GM20431 (cell line): ENCODE measurements around the gene GRIK4.
"Not testable (repeated sequence)": the region's sequence is repeated elsewhere in the genome, so short reads cannot be mapped to it uniquely, and the experiment has no call there.

Experiments
- in situ Hi-C: fragments of 300-500 bp; cut with MseI, MboI; formaldehyde crosslinking; loops from one replicate; pipeline ENCODE4 v1.15.0; 2020; ENCODE audit warnings: low sequenced_read_pairs; ENCODE audit not compliant: unreplicated experiment

Gene GRIK4

DNA sequence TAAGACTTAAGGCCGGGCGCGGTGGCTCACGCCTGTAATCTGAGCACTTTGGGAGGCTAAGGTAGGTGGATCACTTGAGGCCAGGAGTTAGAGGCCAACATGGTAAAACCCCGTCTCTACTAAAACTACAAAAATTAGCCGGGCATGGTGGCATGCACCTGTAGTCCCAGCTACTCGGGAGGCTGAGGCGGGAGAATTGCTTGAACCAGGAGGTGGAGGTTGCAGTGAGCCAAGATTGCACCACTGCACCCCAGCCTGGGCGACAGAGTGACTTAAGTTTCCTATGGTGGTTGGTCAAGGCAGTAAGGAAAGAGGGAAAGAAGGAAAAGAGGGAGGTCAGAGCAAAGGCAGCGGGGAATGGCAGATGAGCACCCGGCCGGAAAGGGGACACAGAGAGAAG is 113.4 kb downstream of the GRIK4 start:
- in situ Hi-C loops: not testable (repeated sequence)

DNA sequence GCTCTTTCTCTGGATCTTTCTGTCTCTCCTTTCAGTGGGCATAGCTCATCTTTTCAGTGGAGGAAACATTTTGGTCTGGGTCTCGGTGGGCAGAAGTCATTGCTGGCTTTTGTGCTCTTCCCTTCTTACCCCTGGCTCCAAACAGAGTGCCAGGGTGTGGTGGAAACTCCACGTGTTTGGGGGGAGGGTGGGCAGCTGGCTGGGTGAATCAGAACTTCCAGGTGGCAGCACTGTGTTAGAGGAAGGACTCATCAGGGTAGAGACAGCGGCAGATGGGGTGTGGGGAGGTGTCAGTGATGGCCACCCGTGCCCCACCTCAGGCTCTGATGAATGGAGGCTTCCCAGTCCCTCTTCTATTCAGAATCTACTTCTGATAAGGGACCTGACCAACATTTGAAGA is 114.0 kb downstream of the GRIK4 start:
- in situ Hi-C loops: no loop called here

DNA sequence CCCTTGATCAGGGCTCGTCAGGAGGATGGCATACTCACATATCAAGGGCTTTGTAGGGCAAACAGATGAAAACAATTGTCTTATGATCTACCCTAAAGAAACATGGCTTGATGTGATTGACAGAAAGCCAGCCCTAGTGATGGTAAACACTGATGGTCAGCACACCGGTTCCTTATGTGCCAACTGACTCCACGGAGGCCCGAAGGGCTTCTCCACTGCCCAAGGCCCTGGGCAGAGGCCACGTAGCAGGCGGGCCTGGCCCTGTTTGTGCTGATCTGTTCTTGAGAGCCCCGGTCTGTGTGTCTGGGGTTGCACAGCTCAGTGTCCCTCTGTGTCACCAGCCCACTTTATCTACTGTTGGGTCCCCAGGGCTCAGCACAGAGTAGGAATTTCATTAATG is 115.2 kb downstream of the GRIK4 start:
- in situ Hi-C loops: no loop called here

DNA sequence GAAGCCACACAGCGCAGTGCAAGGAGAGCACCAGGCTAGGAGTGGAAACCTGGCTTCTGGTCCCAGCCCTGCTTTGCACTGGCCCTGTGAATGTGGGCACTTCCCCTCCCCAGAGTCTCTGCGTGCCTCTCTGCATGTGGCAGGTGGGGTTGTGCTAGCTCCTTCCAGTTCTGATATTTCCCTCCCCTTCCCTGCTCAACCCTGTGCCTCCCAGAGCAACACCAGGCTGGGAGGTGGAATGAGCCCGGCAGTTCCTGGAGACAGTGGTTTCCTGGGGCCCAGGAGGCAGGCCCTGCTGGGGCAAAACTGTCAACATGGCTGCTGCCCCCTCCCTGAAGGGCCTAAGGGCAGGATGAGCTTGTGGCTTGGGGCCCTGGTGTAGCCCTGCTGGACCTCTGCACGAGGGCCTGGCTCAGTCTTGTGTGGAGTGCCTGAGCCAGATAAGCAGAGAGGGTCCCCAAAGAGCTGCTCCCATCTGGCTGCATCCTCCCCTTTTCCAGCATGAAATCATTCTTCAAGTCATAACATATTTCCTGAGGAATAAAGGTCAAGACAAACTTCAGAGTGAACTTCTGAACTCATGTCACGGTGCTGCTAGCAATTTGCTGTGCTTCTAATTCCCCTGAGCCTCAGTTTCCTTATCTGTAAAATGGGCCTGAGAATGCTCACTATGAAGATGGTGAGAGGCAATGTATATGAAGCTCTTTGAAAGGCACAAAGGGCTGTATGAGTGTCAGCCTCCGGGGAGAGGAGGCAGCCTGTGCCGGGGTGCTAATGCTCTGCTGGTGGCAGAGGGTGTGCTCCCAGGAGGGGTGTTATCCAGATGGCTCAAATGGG is 116.0 kb downstream of the GRIK4 start:
- in situ Hi-C loops: no loop called here

DNA sequence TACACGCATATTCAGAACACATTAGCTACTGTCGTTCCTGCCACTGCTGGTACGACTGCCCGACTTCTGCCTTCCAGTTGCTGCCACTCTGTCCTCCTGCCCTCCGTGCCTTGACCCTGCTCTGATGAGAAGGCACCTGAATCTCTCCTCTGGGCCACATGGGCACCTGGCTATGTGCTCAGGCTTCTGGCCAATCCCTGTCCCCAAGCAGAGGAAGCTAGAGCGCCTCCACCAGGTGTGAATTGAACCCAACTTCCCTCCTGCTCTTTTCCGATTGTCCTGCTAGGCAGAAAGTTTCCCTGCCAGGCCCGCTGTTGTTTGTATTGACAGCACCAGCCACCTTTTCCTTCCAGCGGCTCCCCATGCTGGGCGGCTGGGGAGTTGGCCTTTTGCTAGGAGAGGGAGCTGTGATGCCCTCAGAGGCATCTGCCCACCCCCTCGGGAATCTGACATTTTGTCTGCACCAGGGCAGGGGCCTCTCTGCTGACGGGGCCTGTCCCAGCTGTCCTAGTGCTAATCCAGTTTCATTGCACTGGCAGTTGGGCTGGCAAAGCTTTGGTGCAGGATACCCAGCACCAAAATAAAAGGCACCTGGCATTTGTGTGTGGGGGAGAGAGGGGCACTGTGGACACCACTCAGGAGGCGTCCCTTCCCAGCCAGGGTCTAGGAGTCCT is 118.0 kb downstream of the GRIK4 start:
- in situ Hi-C loops: no loop called here

DNA sequence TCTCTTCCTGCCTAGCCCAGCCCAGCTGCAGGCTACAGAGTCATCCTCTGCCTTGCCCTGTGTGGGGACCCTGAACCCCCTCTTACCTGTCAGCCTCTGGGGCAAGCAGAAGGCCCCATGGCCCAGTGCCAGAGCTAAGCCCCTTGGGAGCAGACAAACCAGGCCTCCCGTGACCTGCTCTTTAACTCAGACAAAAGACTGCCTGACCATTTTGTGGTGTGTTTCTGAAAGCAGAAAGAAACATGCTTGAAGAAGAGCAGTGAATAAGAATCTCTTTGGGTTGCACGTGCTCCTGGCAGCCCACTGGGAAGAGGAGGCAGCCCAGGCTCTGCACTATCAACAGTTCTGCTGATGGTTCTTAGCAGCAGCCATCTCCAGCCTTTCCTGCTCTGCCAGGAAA is 118.6 kb downstream of the GRIK4 start:
- in situ Hi-C loops: no loop called here

DNA sequence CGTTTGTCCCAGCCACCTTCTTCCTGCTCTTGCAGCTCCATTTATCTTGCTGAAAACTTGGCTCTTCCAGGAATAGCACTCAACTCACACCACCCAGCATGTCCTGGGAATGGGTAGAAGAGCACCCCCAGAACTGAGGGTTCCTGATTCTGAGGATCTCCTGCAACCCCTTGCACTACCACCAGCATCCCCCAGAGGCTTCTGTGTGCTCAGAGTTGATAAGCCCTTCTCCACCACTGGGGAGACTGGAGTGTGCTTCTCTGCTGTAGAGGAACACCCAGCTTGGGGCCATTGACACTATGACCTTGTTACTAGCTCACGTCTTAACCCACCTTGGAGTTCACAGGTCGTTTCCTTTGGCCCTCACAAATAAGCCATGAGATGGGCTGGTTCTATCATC is 121.0 kb downstream of the GRIK4 start:
- in situ Hi-C loops: no loop called here

DNA sequence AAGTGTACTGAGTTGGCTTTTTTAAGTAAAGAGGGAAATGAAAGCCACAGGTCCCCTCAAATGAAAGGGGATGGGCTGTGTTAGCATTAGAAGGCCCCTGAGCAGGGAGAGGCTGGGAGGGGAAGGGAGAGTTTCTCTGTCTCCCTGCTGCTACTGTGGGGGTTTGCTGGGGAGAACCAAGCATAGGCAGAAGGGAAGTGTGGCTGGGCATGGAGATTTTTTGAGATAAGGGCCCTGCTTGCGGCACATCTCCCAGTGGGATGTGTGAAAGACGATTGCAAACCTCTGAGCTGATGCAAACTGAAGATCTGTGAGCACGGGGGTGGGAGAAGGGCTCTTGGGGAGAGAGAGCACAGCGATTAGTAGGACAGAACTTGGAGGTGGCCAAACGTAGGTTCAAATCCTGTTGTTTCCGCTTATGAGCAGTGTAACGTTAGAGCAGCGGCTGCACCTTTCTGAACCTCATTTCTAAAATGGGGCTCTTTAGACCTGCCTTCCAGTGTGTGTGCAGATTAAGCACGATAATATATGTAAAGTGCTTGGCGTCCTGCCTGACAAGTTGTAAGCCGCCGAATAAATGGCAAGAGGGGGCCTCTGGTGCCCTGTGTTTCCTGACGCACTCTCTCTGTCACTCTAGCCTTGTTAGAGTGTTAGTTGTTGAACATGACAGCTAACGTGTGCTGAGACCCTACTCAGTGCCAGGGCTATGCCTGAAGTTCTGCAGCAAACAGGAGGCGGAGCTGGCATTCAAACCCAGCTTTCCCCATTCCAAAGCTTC is 122.3 kb downstream of the GRIK4 start:
- in situ Hi-C loops: no loop called here

DNA sequence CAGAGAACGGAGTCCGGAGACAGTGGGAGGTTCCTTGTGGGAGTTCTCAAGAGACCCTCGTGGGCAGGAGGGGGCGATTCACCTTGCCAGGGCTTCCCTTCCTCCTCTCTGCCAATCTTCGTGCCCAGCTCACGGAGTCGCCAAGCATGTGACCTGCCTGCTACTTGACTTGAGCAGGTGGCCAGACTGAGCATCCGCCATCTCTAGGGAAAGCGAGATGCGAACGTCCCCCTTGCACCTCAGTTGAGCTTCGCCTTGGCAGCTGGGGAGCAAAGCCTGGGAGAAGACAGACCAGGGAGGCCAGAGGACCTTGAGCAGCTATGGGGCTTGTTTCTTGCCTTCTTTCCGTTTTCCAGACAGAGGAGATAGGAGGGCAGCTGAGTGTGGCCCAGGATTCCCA is 123.2 kb downstream of the GRIK4 start:
- in situ Hi-C loops: no loop called here

DNA sequence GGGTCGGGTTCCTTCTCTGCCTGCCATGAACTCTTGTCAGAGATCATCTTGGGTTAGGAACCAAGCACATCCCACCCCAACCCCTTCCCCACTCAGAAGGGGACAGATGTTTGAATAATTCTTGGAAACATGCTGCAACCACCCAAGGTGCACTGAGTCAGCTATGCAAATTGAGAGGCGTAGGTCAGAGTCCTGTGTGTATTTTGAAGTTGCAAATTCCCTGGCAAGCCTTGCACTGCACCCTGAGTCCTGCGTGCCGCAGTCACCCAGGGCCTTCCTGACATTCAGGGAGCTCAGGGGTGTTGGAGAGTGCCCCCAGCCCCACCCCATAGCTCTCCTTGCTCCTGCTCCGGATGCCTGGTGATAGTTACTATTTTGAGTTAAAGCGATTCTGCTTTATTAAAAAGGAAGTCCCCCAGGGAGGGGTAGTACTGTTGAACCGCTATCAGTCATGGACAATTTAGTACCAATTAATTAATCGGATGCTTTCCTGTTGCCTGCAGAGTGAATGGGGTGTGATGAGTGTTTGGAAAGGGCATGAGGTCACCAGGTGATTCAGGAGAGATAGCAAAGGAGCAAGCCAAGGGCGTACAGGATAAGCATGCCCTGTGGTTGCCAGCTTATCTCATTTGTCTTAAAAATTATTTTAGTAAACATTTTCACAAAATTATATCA is 123.7 kb downstream of the GRIK4 start:
- in situ Hi-C loops: no loop called here

DNA sequence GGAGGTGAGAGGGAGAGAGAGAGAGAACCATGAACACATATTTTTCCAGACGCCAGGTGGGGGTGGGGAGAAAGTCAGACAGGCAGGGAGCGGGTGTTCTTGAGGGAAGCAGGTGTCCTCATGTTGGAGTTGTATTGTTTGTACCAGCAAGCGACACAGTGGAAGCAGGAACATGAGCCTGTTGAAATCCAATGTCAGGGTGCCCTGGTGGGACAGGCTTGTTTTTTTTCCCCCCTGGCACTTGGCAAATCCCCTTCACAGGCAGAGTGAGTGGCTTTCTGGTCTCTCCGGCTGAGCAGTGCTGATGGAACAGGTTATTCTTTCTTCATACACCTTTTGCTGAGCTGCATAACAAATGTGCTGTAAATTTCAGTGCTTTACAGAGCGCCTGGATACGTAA is 125.6 kb downstream of the GRIK4 start:
- in situ Hi-C loops: no loop called here

DNA sequence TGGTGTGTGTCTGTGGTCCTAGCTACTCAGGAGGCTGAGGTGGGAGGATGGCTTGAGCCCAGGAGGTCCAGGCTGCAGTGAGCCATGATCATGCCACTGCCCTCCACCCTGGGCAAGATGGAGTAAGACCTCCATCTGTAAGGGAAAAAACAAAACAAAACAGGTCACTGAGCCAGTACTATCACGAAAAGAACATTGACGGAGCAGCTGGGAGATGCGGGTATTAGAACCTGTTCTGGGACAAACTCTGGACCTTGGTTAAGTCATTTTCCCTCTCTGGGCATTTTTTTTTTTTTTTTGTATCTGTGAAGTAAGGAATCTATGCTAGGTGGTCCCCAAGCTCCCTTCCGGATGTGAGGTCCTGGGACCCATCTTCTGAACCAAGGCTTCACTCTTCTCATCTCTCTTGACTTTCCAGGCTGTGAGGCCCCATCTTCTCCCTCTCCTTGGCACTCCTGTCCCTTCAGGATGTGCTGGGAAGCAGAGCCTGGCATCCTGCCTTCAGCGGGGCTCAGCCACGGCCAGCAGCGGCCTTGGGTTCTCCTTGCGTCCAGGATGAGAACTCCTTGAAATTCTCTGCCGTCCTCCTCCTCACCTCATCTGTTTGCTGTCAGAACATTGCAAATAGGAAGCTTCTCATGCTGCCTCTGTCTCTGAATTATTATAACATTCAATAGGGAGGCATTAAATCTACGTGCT is 130.8 kb downstream of the GRIK4 start:
- in situ Hi-C loops: no loop called here

DNA sequence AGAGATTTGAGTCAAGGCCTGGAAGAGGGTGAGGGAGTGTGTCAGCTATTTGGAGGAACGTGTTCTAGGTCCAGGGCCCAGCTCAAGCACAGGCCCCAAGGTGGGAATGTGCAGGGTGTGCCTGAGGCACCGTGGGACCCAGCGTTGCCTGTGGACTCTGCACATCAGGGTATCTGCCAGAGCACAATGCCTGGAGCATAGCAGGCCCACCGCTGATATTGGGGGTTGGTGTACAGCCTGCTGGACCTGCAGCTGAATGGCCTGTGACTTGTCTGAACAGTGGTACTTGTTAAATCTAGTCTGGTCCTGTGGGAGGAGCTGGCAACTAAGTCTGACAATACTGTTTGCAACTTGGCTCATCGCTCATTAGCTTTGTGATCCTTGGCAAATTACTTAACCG is 131.7 kb downstream of the GRIK4 start:
- in situ Hi-C loops: no loop called here

DNA sequence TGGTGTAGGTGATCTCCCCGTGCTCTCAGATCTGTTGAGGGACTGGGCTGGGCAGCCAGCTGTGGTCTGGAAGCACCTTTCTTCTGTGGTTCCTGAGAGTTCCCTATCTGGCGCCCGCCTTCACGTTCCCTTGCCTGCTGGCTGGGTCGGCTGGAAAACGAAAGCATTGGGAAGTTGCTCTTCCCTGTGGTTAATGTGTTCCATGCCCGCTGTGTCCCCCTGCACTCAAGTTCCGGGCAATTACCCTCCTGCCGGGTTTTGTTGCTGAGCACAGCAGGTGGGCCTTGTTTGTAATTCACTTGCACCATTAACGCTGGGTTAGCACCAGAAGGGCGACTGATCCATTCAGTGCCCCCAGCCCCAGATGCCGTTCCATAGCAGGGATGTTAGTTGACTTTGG is 134.1 kb downstream of the GRIK4 start:
- in situ Hi-C loops: no loop called here

DNA sequence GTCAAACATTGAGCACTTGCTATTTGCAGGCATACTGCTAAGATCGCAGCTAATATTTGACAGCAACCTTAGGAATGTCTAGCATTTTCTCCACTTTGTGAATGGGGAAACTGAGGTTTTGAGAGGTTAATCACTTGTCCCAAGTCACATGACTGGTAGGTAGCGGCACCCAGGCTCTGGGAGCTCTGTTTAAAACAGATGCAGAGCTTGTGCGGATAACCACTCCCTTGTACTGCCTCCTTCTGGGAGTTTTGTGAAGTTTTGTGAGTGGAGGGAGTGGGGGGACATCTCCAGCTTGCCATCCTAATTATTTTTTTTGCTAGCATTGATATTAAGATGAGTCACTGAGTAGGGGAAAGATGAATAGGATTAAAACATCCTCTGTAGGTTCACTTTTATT is 134.7 kb downstream of the GRIK4 start:
- in situ Hi-C loops: no loop called here

DNA sequence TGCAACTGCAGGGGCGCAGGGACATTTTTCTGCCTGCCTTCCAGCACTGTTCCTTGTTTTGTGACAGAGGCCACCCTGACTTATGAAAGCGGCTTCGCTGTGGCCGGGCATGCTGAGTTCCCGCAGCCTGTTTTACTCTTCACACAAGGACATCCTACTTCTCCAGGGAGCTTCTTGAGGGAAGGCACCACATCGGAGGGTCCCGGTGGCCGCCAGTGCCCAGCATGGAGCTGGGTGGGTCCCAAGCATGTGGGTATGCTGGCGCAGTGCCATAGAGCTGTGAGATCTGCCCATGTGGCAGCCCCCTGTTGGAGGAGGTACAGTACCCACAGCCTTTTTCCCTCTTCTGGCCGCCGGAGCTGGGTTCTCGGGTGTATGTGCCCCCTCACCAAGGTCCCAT is 136.1 kb downstream of the GRIK4 start:
- in situ Hi-C loops: no loop called here

DNA sequence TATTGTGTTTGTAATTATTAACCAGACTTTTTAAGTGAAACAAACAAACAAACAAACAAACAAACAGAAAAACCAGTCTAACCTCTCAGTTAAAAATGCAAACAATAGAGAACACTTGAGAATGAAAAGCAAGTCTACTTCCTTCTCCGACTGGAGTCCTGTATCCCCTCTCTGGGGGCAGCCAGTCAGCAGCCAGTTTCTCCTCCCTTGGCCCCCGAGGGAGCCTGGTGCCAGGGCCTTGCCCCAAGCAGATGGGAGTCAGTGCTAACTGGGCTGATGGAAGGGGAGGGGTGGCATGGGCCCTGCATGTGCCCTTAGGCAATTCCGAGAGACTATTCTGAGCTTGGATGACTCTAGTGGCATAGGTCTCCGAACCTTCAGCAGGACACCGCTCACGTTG is 137.2 kb downstream of the GRIK4 start:
- in situ Hi-C loops: no loop called here

DNA sequence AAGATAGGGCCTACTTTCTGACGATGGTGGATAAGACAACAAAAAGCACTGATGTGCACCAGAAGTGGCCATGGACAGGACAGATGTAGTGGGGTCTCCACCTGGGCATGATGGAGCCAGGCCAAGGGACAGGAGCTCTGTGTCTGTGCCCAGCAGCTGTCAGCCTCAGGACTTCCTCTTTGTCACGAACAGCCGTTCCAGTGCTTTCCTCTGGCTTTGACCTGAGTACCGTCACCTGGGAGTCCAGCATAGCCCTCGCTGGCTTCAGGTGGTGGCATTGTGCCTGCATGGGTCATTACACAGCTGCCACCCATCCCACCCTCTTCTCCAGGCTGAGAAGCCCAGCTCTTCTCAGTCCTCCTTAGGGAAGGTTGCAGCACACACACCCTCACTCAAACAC is 137.8 kb downstream of the GRIK4 start:
- in situ Hi-C loops: no loop called here

DNA sequence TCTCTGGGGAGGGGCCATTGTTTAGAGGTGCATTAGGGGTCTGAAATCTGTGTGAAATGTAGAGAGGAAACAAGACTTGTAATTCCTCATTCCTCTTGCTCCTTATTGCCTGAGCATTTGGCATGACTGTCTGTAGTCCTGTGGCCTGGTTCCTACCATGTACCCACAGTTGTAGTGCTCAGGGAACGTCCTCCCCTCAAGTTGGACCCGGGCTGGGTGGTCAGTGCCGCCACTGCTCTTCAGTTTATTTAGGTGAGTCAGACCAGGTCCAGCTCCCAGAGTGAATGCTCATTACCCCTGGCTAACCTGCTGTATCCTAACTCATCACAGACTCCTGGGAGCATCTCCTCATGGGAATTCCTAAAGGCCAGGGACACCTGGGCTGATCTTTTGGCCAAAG is 139.8 kb downstream of the GRIK4 start:
- in situ Hi-C loops: no loop called here

DNA sequence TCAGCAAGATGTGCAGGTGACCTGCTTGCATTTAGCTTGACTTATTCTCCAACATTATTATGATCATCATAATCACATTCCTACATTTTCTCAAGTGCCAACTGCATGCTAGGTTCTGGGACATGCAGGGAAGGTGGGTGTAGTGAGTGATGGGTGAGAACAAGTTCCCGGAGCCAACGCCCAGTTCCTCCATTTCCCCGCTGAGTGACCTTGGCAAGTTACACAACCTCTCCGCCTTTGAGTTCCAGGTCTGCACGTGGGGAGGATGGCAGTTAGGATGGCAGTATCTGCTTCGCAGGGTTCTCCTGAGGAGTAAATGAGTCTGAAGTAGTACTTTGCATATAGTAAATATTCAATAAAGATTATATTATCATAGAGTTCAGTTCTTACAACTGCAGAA is 140.3 kb downstream of the GRIK4 start:
- in situ Hi-C loops: no loop called here
